Erythroblast (primary cell): Measurements from ENCODE around the gene ETS2.

Experiments used
- DNase-seq, 2 experiments: peaks; one replicate each; lab custom pipeline; 2025; lab: John Stamatoyannopoulos, UW
- GATA1 ChIP-seq: IDR thresholded peaks from 2 replicates; pipeline ENCODE4 v1.6.1; 2011; ENCODE audit warnings: low read depth, mild to moderate bottlenecking, control low read depth, low read length, moderate library complexity
- POLR2A ChIP-seq: IDR thresholded peaks from 2 replicates; pipeline ENCODE4 v1.6.1; 2011; ENCODE audit warnings: mild to moderate bottlenecking, low read length

The ETS2 gene

DNA sequence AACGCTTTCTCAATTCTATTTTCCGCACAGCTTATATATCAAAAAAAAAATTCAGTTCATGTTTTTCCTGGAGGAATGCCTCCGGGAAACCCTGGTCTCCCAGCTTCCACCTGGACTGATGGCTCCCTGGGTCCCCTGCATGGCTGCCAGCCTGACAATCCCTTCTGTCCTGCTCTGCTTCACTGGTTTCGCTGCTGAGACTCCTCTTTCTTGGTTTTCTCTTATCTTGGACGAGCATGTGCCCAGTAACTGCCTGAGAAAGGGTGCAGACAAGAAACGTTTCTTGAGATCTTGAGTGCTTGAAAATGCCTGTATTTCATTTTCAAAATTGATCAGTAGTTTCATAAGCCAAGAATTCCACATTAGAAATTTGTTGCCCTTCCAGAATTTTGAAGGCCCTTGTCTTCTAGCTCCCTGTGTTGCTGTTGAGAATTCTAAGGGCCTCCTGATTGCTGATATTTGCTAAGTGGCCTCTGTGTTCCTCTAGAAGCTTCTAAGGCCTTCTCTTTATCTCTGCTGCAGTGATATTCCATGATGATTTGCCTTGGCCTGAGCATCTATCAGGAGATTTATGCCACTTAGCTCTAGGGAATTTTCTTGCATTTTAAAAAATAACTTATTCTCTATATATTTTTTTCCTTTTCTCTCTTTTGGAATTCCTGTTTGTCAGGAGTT lies 44.7 kb downstream of the ETS2 start:
- peak; percentile 26 to 57 for DNase-seq
- TF ChIP-seq POLR2A = no peak
- no peak for TF ChIP-seq GATA1

DNA sequence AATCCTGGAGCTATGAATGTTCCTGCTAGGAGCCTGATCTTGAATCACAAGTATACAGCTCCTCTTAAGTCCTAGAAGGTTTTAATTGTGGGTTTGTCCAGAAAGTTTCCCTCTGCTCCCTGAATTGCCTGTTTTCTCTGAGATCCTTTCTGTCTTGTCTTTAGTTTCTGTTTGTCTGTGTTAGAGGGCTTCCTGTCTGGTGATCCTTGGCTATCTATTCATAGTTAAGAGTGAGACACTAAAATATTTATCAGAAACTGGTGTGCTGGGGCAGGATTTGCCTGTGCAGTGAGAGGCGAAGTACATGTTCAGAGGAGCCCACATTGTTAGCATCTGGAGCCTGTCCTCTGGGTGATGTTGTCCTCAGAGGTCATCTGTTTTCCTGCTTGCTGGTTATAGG lies 45.4 kb downstream of the ETS2 start:
- DNase-seq = no peak
- TF ChIP-seq GATA1 = no peak
- no peak for TF ChIP-seq POLR2A

DNA sequence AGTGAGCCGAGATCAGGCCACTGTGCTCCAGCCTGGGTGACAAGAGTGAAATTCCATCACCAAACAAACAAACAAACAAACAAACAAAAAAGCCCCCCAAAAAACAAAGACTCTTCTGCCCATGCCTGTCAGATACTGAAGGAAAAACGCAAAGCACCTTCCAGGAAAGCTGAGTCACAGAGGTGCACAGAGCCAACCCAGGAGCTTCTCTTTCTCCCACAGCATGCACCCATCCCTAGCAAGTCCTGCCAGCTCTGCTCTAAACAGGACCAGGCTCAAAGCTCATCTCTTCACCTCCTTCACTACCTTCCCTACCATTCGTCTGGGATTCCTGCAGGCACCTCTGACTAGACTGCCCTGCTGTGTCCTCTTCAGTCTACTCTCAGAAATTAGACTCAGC lies 46.5 kb downstream of the ETS2 start:
- no peak for DNase-seq
- TF ChIP-seq POLR2A (no peak), GATA1 (no peak)

DNA sequence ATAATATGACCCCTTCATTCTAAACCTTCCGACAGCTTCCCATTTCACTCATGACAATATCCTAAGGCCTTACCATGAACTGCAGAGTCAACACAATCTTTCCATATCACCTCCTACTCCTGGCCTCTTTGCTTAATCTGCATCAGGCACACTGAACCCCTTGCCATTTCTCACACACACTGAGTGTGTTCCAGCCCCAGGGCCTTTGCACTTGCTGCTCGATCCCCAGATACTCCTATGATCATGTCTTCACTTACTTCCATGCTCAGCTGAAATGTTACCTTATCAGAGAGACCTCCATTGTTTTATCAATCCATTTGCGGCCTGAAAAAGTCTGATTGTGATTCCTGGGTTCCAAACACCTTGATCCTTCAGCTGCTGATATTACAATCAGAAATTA lies 47.0 kb downstream of the ETS2 start:
- DNase-seq = no peak
- TF ChIP-seq GATA1 (no peak), POLR2A (no peak)

DNA sequence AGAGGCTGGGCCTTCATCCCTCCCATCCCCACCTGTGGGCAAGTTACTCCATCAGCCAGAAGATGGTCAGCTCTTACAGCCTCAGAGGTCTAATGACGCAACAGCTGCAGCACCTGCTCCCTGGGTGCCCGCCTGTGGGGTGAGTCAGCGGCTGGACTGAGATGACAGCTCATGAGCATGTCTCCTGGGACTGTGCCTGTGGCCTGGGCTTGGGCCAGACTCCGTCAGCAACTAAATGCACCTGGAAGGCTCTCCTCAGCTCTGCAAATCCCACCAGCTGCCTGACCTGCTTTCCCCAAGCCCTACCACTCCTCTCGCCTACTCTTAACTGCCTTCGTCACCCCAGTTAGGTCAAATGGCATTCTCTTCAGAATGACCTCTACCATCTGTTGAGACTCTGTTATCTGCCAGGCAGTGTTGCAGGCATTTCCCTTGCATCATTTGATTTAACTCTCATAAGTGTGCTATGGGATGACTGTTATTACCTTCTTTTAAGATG lies 47.7 kb downstream of the ETS2 start:
- DNase-seq = peak in 1 of 2 experiments; percentile 22

DNA sequence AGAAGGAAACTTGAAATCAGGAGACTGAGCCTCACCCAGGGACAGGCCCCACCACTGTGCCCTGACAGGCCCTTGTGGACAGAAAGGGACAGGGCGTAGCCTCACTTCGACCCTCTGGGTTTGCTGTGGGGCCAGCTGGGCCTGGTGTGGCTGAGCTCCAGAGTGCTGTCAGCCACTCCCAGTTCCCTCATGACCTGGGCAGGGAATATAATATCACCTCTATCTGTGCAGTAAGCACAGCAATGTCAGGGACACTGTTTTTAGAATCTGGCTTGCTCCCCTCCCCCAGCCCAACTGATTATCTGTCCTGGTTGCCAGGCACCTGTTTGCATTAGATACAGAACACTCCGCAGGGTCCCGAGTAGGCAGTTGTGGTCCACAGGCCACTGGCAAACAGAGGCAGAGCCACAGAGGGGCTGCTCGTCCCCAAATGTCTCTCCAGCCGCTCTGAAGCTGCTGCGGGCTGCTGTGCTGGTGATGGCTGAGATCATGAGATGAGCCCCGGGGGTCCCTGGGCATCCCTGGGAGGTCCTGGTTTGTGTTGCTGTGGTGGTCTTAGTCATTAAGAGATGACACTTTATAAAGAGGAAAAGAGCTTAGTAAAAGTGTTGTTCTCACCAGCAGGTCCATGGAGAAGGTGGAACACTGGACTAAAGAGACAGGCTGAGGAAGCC lies 51.6 kb downstream of the ETS2 start:
- TF ChIP-seq POLR2A (no peak), GATA1 (no peak)
- peak in 1 of 2 experiments; percentile 21 for DNase-seq

More for the DNA sequence above, 47.7 kb downstream of the ETS2 start:
- TF ChIP-seq POLR2A = no peak
- no peak for TF ChIP-seq GATA1

DNA sequence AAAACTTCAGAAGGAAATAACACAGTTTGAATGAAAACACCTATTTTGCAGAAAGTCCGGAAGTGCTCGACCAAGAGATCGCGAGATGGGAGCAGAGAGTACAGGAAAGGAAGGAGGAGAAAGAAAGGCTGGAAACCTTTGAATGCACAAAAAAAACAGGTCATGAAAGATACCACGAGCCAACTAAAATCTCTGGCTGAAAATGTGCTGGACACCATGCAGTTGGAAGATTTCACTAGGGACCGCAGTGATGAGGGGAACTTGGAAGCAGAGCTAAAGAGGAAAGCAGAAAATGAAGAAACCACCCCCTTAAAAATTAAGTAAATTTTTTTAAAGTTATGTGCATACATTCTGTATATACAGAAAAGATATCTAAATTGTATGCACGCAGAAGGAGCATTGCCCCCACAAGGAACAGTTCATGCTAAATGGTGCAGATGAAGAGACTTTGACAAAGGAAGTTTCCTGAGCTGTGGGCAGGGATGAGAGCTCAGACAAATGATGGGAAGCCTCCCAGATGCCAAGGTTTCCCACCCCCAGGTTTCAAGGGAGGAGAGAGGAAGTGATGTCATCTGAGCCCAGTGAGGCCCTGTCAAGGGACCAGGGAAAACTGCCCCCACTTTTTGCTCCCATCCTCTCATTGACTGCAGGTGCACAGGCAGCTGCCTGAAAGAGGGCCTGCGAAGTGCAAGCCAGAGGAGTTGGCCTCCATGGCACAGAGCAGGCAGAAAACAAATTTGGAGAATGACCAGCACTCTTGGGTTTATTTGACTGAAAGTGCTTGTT lies 52.5 kb downstream of the ETS2 start:
- DNase-seq = no peak
- TF ChIP-seq GATA1 (no peak), POLR2A (no peak)

DNA sequence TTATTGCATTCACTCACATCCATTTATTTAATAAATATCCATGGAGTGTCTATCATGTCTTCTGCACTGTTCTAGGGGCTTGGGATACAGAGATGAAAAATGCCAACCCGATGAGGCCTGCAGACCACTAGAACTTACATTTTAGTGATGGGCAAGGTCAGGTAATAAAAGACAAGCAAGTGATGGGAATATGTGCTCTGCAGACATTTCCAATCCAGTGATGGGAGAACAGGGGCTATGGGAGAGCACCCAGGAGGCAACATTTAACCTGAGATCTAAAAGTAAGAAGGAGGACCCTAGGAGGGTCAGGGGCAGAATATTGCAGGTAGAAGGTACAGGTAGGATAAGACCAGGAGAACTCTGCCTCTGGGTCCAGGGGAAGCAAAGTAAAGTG lies 53.1 kb downstream of the ETS2 start:
- DNase-seq = no peak
- TF ChIP-seq GATA1 (no peak), POLR2A (no peak)

DNA sequence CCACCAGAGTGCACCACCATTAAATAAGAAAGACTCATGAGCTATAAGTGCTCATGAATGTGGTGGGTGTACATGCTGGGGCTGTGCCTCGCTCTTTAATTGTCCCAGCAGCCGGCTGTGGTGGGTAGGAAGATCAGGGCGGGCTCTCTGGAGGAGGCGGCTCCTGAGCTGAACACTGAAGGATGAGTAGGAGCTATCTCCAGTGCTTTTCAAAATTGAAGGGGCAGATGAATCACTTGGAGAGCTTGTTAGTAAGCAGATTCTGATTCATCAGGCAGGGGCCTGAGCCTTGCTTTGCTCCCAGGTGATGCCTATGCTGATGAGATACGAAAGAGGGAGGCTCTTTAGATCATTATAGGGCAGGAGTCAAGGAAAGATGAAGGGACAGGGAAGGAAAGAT lies 54.1 kb downstream of the ETS2 start:
- no peak for TF ChIP-seq POLR2A
- TF ChIP-seq GATA1 = no peak

DNA sequence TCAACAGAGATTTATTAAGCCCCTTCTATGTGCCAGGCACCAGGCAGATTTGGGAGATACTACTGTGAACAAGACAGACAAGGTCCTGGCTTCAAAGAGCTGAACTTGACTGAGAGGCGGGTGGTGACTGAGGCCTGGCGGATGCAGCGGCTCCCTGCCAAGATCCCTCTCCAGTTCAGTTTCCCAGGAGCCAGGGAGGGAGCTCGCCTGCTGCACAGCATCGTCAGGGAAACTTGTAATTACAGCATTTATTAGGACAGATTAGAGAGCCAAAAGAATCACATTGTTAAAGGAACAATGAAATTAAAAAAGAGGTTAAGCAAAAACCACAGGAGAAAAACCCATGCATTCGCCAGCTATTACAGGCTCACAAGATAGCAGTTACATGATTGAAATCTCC lies 55.3 kb downstream of the ETS2 start:
- no peak for TF ChIP-seq POLR2A
- no peak for TF ChIP-seq GATA1
- DNase-seq = no peak

More for the DNA sequence above, 54.1 kb downstream of the ETS2 start:
- no peak for DNase-seq

DNA sequence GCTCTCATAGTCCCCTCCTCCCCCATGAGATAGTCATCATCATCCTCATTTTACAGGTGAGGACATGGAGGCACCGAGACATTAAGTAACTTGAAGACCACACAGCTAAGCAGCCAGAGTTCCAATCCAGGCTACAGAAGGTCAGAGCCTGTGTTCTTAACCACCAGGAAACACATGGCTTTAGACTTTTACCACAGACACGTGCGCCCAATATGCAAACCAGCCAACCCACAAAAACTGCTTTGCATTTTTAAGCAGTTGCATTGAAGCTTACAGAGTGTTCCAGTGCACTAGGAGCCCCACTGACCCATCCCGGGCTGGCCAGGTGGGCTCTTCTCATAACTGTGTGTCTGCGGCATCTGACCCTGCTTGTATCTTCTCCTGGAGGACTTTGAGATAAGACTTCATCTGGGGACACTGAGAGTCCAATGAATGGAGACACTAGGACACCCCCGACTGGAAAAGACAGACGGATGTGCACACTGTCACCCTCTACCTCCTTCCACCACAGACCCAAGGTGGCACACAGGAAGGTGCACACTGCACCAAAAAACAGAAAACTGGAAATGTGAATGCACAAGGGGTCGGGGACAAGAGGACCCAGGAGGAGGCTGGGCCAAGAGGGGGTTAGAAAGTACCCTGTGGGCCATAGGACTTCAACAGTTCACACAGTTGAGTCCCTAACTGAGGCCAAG lies 56.4 kb downstream of the ETS2 start:
- TF ChIP-seq POLR2A (no peak), GATA1 (no peak)
- no peak for DNase-seq

DNA sequence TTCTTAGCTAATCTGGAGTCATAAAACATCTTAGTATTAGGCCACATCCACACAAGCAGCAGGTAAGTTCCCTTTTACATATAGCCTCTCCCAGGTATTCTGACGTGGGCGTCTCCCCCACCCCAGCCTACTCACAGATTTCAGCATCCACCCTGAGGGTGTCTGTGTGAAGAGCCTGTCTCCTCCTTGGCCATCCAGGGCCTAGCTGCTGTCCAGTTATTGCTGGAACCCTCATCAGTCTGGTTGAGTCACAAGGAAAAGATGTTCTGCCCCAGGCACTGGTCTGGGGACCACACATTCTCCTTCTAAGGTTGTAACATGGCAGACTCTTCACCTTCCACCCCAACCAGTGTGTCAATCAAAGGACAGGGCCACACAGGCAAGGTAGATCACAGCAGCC lies 57.6 kb downstream of the ETS2 start:
- TF ChIP-seq POLR2A = no peak
- TF ChIP-seq GATA1 = no peak
- no peak for DNase-seq

DNA sequence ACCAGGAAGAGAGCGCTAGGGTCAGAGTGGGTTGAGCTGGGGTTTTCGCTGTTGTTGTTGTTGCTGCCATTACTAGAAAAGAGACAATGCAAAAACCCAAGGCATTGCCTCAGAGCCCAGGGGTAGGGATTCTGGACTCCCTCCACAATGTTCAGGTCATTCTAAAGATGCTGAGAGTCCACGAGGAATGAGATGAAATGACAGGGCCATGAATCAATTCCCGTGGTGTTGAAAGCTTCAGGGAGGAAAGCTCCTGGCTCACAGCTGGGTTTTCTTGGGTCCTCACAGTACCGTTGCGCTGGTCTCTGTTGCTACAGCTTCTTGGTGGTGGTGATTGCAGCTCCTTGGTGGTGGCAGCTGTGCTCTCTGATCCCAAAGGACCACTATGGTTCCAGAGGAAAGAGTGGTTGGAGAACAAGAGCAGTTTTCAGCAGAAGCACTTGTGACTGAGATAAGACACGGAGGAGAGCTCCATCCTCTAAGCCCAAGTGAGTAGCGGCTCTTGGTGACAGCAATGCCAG lies 58.2 kb downstream of the ETS2 start:
- no peak for DNase-seq
- no peak for TF ChIP-seq POLR2A
- no peak for TF ChIP-seq GATA1
